ENCODE results near the gene RNF11. TPM values are rescaled to one million over a fixed set of nuclear protein-coding genes. Genes with fewer than 3 reads are reported as not detected.

Gene RNF11
- total RNA-seq, 2 experiments from 2014 or later = 34.8 to 39.7 TPM

GRCh38 chr1:51293898-51294515, 57.9 kb downstream of the RNF11 start:
- CTCF ChIA-PET = interaction anchor here (1.2 to 5.1 kb wide), 4 partner anchors 12 to 103 kb away, joined by 4 to 60 read pairs (median 15); no protein-coding TSS in a partner anchor
- H3K4me1 Mint-ChIP-seq = peaks cover 36% of the 10 kb centered on the region

GRCh38 chr1:51294566-51295184, 58.6 kb downstream of the RNF11 start:
- ChIA-PET POLR2A (interaction anchor here (1.1 to 1.7 kb wide), 2 partner anchors 9 to 58 kb away, joined by 3 to 10 read pairs; partner anchors contain the start of gene RNF11), CTCF (interaction anchor here (1.1 to 5.1 kb wide), 12 partner anchors 9 to 365 kb away, joined by 3 to 60 read pairs (median 4); no protein-coding TSS in a partner anchor)
- Mint-ChIP-seq H3K4me3 (no peak overlapping the region), H3K27ac (no peak overlapping the region), H3K27me3 (peaks cover 1% of the 10 kb centered on the region), H3K4me1 (peaks cover 36% of the 10 kb centered on the region), H3K9me3 (no peaks in the 10 kb centered on the region), H3K36me3 (ENCODE audit: low read depth) (no peaks in the 10 kb centered on the region)
- peak; percentile 30 for DNase-seq

More at GRCh38 chr1:51293898-51294515, 57.9 kb downstream of the RNF11 start:
- peaks cover 3% of the 10 kb centered on the region for H3K36me3 Mint-ChIP-seq (ENCODE audit: low read depth)
- POLR2A ChIA-PET = interaction anchor here (1.1 to 1.7 kb wide), 2 partner anchors 8 to 58 kb away, joined by 3 to 10 read pairs; partner anchors contain the start of gene RNF11
- H3K4me3 Mint-ChIP-seq = no peak overlapping the region
- no peak for DNase-seq
- peaks cover 7% of the 10 kb centered on the region for H3K27me3 Mint-ChIP-seq
- H3K9me3 Mint-ChIP-seq = no peaks in the 10 kb centered on the region
- H3K27ac Mint-ChIP-seq = no peak overlapping the region

GRCh38 chr1:51295926-51296325, 59.9 kb downstream of the RNF11 start:
- Mint-ChIP-seq H3K36me3 (ENCODE audit: low read depth) (no peaks in the 10 kb centered on the region), H3K27me3 (no peaks in the 10 kb centered on the region), H3K4me3 (no peak overlapping the region), H3K27ac (no peak overlapping the region), H3K4me1 (peaks cover 40% of the 10 kb centered on the region), H3K9me3 (no peaks in the 10 kb centered on the region)
- ChIA-PET CTCF (interaction anchor here (1.0 to 5.1 kb wide), 15 partner anchors 8 to 366 kb away, joined by 3 to 60 read pairs (median 8); partner anchors contain the start of gene RNF11), POLR2A (interaction anchor here (1.7 to 1.8 kb wide), 2 partner anchors 30 to 60 kb away, joined by 4 to 10 read pairs; partner anchors contain the start of gene RNF11)
- no peak for DNase-seq

GRCh38 chr1:51296383-51297357, 60.6 kb downstream of the RNF11 start:
- ChIA-PET CTCF (interaction anchor here (0.7 to 5.1 kb wide), 26 partner anchors 9 to 425 kb away, joined by 3 to 60 read pairs (median 4); partner anchors contain the start of genes FAF1 and RNF11), POLR2A (interaction anchor here (0.6 to 1.8 kb wide), 4 partner anchors 10 to 328 kb away, joined by 3 to 4 read pairs (median 3); no protein-coding TSS in a partner anchor)
- DNase-seq = peak; percentile 79
- no peak overlapping the region for H3K27ac Mint-ChIP-seq
- peaks cover 44% of the 10 kb centered on the region for H3K4me1 Mint-ChIP-seq
- H3K4me3 Mint-ChIP-seq = peak overlapping the region; percentile 58
- H3K36me3 Mint-ChIP-seq (ENCODE audit: low read depth) = no peaks in the 10 kb centered on the region
- no peaks in the 10 kb centered on the region for H3K9me3 Mint-ChIP-seq
- no peaks in the 10 kb centered on the region for H3K27me3 Mint-ChIP-seq

GRCh38 chr1:51297401-51298321, 61.6 kb downstream of the RNF11 start:
- peaks cover 46% of the 10 kb centered on the region for H3K4me1 Mint-ChIP-seq
- H3K27me3 Mint-ChIP-seq = no peaks in the 10 kb centered on the region
- ChIA-PET CTCF (interaction anchor here (0.7 to 5.1 kb wide), 22 partner anchors 9 to 426 kb away, joined by 3 to 60 read pairs (median 4); partner anchors contain the start of genes FAF1 and RNF11), POLR2A (interaction anchor here (0.6 to 1.8 kb wide), 4 partner anchors 9 to 329 kb away, joined by 3 to 4 read pairs (median 3); no protein-coding TSS in a partner anchor)
- no peaks in the 10 kb centered on the region for H3K36me3 Mint-ChIP-seq (ENCODE audit: low read depth)
- no peak overlapping the region for H3K27ac Mint-ChIP-seq
- no peak for DNase-seq
- peak overlapping the region; percentile 45 for H3K4me3 Mint-ChIP-seq
- H3K9me3 Mint-ChIP-seq = no peaks in the 10 kb centered on the region

GRCh38 chr1:51298322-51298705, 62.2 kb downstream of the RNF11 start:
- ChIA-PET CTCF (interaction anchor here (5.1 kb wide), 1 partner anchor 107 kb away, joined by 60 read pairs; no protein-coding TSS in a partner anchor), POLR2A (no interaction called here)
- Mint-ChIP-seq H3K36me3 (ENCODE audit: low read depth) (no peaks in the 10 kb centered on the region), H3K9me3 (no peaks in the 10 kb centered on the region), H3K4me1 (peaks cover 46% of the 10 kb centered on the region), H3K4me3 (no peak overlapping the region), H3K27me3 (no peaks in the 10 kb centered on the region), H3K27ac (no peak overlapping the region)
- no peak for DNase-seq

GRCh38 chr1:51299185-51299885, 63.3 kb downstream of the RNF11 start:
- Mint-ChIP-seq H3K27me3 (no peaks in the 10 kb centered on the region), H3K4me1 (peaks cover 46% of the 10 kb centered on the region), H3K36me3 (ENCODE audit: low read depth) (no peaks in the 10 kb centered on the region), H3K4me3 (no peak overlapping the region), H3K27ac (no peak overlapping the region), H3K9me3 (no peaks in the 10 kb centered on the region)
- CTCF ChIA-PET = interaction anchor here (5.1 kb wide), 1 partner anchor 108 kb away, joined by 60 read pairs; no protein-coding TSS in a partner anchor
- POLR2A ChIA-PET = no interaction called here
- no peak for DNase-seq

GRCh38 chr1:51299981-51300670, 64.1 kb downstream of the RNF11 start:
- H3K9me3 Mint-ChIP-seq = no peaks in the 10 kb centered on the region
- ChIA-PET POLR2A (no interaction called here), CTCF (interaction anchor here (0.7 kb wide), 1 partner anchor 111 kb away, joined by 3 read pairs; no protein-coding TSS in a partner anchor)
- no peaks in the 10 kb centered on the region for H3K27me3 Mint-ChIP-seq
- no peak overlapping the region for H3K4me3 Mint-ChIP-seq
- no peaks in the 10 kb centered on the region for H3K36me3 Mint-ChIP-seq (ENCODE audit: low read depth)
- H3K4me1 Mint-ChIP-seq = peaks cover 39% of the 10 kb centered on the region
- no peak for DNase-seq
- no peak overlapping the region for H3K27ac Mint-ChIP-seq

GRCh38 chr1:51301152-51301843, 65.2 kb downstream of the RNF11 start:
- Mint-ChIP-seq H3K4me3 (no peak overlapping the region), H3K9me3 (no peaks in the 10 kb centered on the region), H3K27ac (no peak overlapping the region), H3K36me3 (ENCODE audit: low read depth) (no peaks in the 10 kb centered on the region), H3K27me3 (no peaks in the 10 kb centered on the region), H3K4me1 (peaks cover 30% of the 10 kb centered on the region)
- no peak for DNase-seq
- ChIA-PET CTCF (no interaction called here), POLR2A (no interaction called here)

- H3K4me1 Mint-ChIP-seq = peaks cover 25% of the 10 kb centered on the region
- no peak overlapping the region for H3K4me3 Mint-ChIP-seq
- H3K36me3 Mint-ChIP-seq (ENCODE audit: low read depth) = no peaks in the 10 kb centered on the region
- DNase-seq = no peak
- H3K27ac Mint-ChIP-seq = no peak overlapping the region
- POLR2A ChIA-PET = no interaction called here
- H3K27me3 Mint-ChIP-seq = no peaks in the 10 kb centered on the region
- H3K9me3 Mint-ChIP-seq = no peaks in the 10 kb centered on the region
- CTCF ChIA-PET = no interaction called here
Observed at GRCh38 chr1:51301844-51302162, 65.7 kb downstream of the RNF11 start.
